Vagina (tissue), 2 donors: Measurements from ENCODE around the gene MGAT5.

Source experiments
- CTCF ChIP-seq, 3 experiments: fragments of 450-650 bp in 2 of 3; fragments of 200-600 bp in 1 of 3; sonication (generic) in 1 of 3; IDR thresholded peaks; one replicate each; pipeline ENCODE4 v1.5.1; 2017 to 2019; ENCODE audit warnings: antibody characterized with exemption in 3 of 3, mild to moderate bottlenecking in 2 of 3, moderate library complexity in 2 of 3
- POLR2A ChIP-seq, 2 donors: fragments of 450-650 bp; IDR thresholded peaks; one replicate each; pipeline ENCODE4 v1.6.1; 2017; ENCODE audit warnings: antibody characterized with exemption in 2 of 2, mild to moderate bottlenecking in 2 of 2, moderate library complexity in 2 of 2
- POLR2AphosphoS5 ChIP-seq, 2 donors: sonication (generic); formaldehyde crosslinking; IDR thresholded peaks; one replicate each; pipeline ENCODE4 v1.9.0; 2017; ENCODE audit warnings: antibody characterized with exemption in 2 of 2, mild to moderate bottlenecking in 2 of 2, low read depth in 1 of 2; ENCODE audit not compliant: insufficient read depth in 1 of 2

DNA sequence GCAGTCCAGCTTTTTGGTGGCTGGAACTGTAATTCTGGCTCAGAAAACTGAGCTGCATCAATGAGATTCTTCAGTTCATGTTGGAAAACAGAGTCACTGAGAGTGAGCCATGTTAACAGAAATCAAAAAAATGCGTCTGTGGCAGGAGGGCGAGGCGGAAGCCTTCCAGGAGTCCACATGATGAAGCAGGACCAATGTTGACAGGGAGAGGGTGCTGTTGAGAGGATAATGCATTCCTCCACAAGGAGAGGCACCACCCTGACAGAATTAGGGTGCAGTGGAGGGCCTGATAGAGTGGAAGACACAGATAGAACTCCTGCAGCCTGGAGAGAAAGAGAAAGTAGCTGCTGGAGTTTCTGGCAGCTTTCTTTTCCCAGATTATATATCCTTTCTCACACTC, 111.5 kb downstream of the MGAT5 start:
- TF ChIP-seq CTCF (IDR thresholded peaks at IDR 0.05) (no peak), POLR2AphosphoS5 (IDR thresholded peaks at IDR 0.05; ENCODE audit: insufficient read depth in 1 of 2, low read depth in 1 of 2) (no peak), POLR2A (IDR thresholded peaks at IDR 0.05) (no peak)
